Putamen (tissue), 1 donor: Measurements from ENCODE around the gene ING3.
"Not testable (repeated sequence)": the region's sequence is repeated elsewhere in the genome, so short reads cannot be mapped to it uniquely, and the experiment has no call there.

ENCODE experiments used
- DNase-seq: peaks from one replicate; pipeline ENCODE4 v3.0.0-alpha.2; 2016; ENCODE audit warnings: low spot score

Gene ING3

DNA sequence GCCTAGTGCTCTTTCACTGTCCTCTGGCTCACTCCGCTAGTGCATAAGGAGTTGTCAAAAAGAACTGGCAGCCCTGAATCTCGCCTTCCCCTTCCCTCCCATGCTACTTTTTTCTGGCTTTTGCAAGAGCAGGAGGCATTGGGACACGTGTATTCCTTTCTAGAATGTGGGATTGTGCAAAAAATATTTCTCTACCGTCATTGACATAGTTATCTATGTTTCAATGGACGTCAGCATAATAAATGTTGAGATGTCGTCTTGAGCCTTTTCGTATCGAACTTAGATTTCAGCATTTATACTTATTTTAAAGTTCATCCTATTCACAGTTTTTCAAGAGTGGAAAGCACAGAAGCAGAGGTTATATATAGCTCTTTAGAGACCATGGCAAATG is 727 bp downstream of the ING3 start:
- DNase-seq, result no peak

DNA sequence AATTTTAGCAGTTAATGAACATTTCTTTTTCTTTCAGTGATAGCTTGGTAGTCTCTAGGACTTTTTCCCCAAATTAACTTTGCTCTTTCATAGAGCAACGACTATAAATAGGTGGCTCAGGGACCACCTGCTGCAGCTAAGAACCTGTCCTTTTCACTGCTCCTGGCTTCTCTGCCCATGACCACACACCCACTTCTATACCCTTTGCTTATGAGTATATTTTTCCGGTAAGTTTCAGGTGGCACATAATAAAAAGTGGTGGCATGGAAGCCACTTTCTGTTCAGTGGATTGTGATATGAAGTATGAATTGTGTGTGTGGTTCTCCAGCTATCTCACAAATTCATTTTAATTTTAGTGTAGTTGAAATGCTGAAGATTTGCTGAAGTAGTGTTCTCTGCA is 1.2 kb downstream of the ING3 start:
- DNase-seq, result no peak

DNA sequence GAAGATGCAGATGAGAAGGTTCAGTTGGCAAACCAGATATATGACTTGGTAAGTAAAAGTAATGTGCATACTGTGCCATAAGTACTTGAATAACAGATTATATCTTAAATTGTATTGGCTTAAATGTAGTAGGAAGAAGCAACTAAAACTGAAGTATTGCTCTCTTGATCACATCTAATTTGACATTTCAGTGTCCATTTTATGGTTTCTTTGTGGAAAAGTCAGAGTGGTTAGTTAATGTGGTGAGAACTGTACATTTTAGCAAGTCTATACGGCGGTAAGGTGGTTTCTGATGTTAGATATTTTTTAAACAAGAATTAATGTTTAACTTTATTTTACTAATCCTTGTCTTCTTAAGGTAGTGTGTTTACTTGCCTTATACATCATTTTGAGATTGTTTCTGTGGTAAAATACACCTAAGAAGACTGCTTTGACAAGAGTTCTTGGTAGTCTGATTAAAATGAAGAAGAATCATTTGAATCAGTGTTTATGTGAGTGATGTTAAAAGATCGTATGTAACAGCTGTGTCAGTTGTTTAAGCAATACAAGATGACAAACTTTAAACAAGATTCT is 5.1 kb downstream of the ING3 start:
- DNase-seq, result no peak

DNA sequence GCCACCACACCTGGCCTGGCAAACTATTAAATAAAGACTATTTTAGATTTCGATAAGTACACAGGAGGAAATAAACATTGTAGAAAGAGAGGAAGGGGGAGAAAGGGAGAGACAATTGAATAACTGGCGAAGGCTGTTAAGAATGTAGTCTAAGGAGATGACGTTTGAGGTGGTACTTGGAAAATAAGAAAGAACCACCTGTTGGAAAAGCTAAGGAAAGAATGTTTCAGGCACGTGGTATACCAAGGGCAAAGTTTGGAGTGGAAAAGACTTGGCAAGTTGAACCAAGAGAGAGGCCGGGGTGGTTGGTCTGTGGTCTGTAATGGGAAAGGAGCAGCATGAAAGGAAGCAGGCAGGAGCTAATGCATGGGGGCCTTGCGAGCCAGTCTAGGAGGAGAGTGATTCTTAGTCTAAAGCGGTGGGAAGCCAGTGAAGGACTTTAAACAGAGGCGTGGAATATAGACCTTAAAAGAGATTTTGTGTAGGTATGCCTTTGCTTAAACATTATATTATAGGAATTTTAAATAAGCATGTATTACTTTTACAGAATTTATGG is 9.4 kb downstream of the ING3 start:
- DNase-seq, result no peak

DNA sequence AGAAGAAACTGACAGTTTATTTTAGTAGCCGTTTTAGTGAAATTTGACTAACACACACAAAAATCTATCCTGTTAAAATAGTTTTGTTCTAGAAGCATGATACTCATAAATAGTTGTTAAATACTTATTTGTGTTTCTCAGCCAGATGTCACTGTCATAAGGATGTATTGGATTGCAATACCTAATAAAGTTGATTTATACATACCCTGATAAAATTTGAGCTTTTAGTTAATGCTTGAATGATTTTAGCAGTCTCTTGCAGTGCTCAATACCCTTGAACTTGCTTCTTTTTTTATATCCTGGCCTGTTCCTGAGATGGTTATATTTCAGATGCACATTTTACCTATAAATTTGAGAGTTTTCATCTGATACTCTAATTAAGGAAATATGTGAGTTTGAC is 10.1 kb downstream of the ING3 start:
- no peak for DNase-seq

- no peak for DNase-seq
Observed at GRCh38 chr7:120961638-120962173, 11.1 kb downstream of the ING3 start.

DNA sequence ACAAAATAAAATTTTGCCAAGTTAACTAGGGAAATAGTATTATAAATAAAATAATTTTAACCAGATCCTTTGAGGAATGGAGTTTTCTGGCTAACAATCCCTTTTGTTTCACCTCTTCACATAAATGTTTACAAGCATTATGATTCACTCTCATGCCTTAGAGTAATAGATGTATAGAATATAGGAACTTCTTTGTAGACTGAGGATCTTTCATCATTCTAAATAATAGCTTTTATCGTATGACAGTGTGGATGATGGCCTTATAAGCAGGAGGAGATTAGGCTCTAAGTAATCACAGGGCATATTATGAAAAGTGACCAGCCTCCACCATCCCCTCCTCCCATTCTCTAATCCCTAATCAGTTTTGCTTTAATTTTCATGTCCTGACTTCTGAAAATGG is 13.5 kb downstream of the ING3 start:
- DNase-seq, result no peak

DNA sequence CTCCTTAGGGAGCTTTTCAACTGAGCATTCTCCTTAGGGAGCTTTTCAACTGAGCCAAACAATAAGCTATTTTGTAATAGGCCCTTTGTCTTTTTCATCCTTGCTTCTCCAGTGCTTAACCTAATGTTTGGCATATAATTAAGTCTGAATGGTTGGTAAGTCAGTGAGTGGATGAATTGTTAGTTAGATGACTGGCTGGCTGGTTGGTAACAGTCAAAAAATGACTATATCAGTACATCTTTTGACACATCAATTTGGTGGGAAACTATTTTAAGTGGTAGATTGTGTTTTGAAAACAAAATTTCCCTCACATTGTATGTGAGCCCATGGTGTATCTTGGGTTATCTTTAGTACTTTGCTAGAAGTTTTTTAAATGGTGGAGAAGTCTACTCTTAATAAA is 16.4 kb downstream of the ING3 start:
- no peak for DNase-seq

GRCh38 chr7:120973849-120974248 is 23.3 kb downstream of the ING3 start:
- DNase-seq, result no peak

GRCh38 chr7:120979765-120980499 is 29.4 kb downstream of the ING3 start:
- DNase-seq, result no peak

DNA sequence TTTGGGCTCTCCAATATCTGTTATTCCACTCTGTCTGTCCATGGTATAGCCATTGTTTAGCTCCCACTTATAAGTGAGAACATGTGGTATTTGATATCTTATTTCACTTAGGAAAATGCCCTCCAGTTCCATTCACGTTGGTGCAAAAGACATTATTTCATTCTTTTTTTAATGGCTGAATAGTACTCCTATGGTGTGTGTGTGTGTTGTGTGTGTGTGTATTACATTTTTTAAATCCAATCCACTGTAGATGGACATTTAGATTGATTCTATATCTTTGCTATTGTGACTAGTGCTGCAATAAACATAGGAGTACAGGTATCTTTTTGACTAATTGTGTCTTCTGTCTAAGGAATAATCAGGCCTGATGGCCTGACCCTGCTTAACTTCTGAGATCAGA is 30.5 kb downstream of the ING3 start:
- no peak for DNase-seq

DNA sequence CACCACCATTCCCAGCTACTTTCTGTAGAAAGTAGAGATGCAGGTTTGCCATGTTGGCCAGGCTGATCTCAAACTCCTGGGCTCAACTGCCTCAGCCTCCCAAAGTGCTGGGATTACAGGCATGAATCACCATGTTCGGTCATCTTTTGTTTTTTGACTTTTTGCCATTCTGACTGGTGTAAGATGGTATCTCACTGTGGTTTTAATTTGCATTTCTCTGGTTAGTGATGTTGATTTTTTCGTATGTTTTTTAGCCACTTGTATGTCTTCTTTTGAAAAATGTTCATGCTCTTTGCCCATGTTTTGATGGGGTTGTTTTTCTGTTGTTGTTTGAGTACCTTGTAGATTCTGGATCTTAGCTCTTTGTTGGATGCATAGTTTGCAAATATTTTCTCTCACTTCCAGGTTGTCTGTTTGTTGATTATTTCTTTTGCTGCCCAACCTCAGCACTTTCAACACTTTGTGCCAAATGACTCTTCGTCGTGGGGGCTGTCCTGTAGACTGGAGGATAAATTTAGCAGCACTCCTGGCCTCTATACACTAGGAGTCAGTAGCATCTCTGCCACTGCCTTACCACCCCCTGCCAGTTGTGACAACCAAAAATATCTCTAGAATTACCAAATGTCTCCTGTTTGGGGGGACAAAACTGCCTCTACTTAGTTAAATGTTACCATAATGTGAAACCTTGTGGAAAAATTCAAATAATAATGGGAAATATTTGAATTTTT is 31.5 kb downstream of the ING3 start:
- DNase-seq, result no peak

DNA sequence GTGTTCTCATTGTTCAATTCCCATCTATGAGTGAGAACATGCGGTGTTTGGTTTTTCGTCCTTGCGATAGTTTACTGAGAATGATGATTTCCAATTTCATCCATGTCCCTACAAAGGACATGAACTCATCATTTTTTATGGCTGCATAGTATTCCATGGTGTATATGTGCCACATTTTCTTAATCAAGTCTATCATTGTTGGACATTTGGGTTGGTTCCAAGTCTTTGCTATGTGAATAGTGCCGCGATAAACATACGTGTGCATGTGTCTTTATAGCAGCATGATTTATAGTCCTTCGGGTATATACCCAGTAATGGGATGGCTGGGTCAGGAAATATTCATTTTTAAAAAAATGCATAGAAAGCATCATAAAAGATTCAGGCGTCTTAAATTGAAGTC is 33.0 kb downstream of the ING3 start:
- DNase-seq, result not testable (repeated sequence)

GRCh38 chr7:120984406-120984805 is 33.8 kb downstream of the ING3 start:
- no peak for DNase-seq

- no peak for DNase-seq
Observed at GRCh38 chr7:120985130-120985758, 34.7 kb downstream of the ING3 start.

- no peak for DNase-seq
Observed at GRCh38 chr7:120985839-120986238, 35.3 kb downstream of the ING3 start.

GRCh38 chr7:120986650-120987049 is 36.1 kb downstream of the ING3 start:
- no peak for DNase-seq

- DNase-seq, result no peak
Observed at GRCh38 chr7:120987280-120987679, 36.7 kb downstream of the ING3 start.

DNA sequence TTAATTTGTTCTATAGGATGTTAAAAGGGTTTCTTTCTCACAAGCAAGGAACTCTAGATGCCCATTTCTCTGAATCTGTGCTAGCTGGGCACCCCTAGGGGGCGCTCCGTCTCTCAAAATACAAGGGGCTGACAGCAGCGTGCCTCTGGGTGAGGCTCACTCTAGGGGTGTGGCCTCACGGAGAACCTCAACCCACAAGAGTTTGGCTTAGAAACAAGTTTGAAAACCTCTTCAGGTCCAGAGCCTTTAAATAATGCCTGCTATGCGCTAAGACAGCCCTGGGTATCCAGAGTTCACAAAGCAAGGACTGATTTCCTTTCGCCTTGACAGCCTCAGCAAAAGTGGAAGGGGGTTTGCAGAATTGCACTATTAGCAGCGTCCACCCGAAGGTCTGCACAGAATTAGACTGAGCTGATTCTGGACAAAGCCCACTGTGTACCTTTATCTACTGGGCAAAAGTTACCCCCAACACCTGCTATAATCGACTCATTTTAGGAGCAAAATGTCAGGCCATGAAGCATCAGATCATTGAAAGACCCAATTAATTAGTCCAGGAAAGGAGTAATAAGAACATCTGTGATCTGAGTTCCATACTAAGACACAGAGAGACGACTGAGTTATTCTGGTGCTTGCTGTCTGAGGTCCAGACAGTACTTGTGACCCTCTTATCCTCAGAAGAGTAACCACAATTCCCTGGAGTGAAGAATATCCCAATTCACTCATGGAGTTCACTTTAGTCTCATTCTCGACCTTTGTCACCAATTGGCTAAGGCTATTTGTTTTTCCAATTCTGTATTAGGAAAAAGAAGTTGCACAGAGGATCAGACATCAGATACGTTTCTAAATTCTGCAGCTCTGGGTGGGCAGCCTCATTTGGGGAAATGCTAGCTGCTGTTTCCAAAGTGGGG is 37.4 kb downstream of the ING3 start:
- DNase-seq, result peak; percentile 80

DNA sequence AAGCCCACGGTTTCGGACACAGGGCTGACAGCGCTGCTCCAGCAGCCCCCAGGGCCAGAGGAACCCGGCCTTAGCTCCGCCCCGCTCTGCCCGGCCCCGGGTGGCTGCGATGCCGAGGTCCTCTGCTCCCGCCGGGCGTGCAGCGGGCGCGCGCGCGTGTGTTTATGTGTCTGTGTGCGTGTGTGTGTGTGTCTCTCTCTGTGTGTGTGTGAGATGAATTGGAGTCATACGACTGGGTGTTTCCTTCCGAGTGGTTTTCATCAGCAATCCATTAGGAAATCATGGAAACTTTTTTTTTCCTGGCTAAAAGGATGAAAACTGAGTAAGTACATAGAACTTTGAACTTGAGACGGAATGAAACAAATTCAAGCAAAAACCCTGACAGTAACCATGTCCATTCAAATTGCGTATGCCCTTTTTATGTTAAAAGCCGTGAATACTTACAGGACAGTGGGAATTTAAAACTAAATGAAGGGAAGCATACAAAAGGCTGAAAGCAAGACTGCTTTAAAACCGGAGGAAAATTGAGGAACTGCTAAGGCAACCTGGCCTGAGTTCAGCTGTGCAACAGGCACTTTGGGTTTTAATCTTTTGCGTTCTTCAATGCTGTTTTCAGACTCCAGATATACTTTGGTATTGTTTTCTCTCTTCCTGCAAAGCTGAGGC is 38.1 kb downstream of the ING3 start, which contains the start of gene CPED1:
TSS of gene CPED1 (plus strand) at position 121 of the 666 bp plus-strand sequence. CDS start 911 bp downstream, outside the sequence.
- DNase-seq, result peak; percentile 26
